T-helper 1 cell treated with Interleukin-12 subunit alpha and Interleukin-12 subunit beta and Interleukin-4 antibody, amounts not matched to agents 30 μg/mL and 1 μg/mL, for 36 hours (primary cell): ENCODE results near the gene CADM1.

Source experiments
- H3K27ac Mint-ChIP-seq: one replicate; pipeline ENCODE4 v1.8.0; 2021; ENCODE audit warnings: mild to moderate bottlenecking, mixed read lengths
- H3K27me3 Mint-ChIP-seq: one replicate; pipeline ENCODE4 v1.8.0; 2021; ENCODE audit warnings: low read depth, mixed read lengths
- H3K36me3 Mint-ChIP-seq: one replicate; pipeline ENCODE4 v1.8.0; 2021; ENCODE audit warnings: low read depth, mixed read lengths
- H3K4me1 Mint-ChIP-seq: one replicate; pipeline ENCODE4 v1.8.0; 2021; ENCODE audit warnings: low read depth, mixed read lengths
- H3K4me3 Mint-ChIP-seq: one replicate; pipeline ENCODE4 v1.8.0; 2021; ENCODE audit warnings: mild to moderate bottlenecking, moderate library complexity, mixed read lengths
- H3K9me3 Mint-ChIP-seq: one replicate; pipeline ENCODE4 v1.8.0; 2021; ENCODE audit warnings: mixed read lengths

CADM1 gene

DNA sequence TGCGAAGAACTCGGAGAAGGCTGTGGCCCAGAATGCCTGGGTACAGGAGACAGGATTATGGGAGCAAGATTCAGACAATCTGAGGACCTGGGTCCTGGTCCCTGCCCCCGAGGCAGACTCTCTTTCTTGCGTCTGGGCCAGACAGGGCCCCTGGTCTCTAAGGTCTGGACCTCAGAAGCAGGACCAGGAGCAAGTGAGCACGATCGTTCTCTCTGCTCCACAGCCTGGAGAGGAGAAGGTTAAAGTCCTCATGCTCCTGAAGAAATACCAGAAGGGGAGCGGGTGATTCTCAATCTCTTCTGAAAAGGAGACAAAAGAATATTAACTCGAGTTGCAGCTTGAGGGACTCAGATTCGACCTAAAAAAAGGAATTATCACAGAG is 349.9 kb downstream of the CADM1 start:
- Mint-ChIP-seq H3K36me3 (peaks cover 1% of the 10 kb centered on the region), H3K27me3 (no peaks in the 10 kb centered on the region), H3K27ac (no peak overlapping the region), H3K4me3 (no peak overlapping the region), H3K9me3 (no peaks in the 10 kb centered on the region), H3K4me1 (peaks cover 3% of the 10 kb centered on the region)

- Mint-ChIP-seq H3K4me3 (no peak overlapping the region), H3K4me1 (peaks cover 3% of the 10 kb centered on the region), H3K27ac (no peak overlapping the region), H3K9me3 (no peaks in the 10 kb centered on the region), H3K27me3 (no peaks in the 10 kb centered on the region), H3K36me3 (peaks cover 1% of the 10 kb centered on the region)
Observed at GRCh38 chr11:115153731-115154354, 350.4 kb downstream of the CADM1 start.

DNA sequence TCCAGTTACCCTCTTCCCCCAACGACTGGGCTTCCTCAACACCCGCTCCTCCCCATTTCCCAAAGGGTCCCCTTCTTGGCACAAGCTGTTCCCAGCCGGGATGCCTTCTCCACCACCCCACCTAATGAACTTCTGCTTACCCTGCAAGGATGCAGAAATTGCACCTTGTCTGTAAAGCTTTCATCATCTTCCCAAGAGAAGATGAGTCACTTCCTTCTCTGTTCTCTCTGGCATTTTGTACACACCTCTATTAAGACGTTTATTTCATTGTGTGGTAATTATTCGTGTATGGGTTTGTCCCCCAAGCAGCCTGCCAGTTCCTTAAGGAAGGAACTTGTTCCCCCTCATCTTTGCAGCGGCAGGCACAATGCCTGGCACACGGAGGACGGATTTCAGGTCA is 351.1 kb downstream of the CADM1 start:
- H3K9me3 Mint-ChIP-seq, result no peaks in the 10 kb centered on the region
- H3K4me1 Mint-ChIP-seq, result peaks cover 3% of the 10 kb centered on the region
- peaks cover 1% of the 10 kb centered on the region for H3K36me3 Mint-ChIP-seq
- no peaks in the 10 kb centered on the region for H3K27me3 Mint-ChIP-seq
- H3K27ac Mint-ChIP-seq, result no peak overlapping the region
- no peak overlapping the region for H3K4me3 Mint-ChIP-seq

GRCh38 chr11:115151010-115151409 is 353.2 kb downstream of the CADM1 start:
- Mint-ChIP-seq H3K36me3 (peaks cover 1% of the 10 kb centered on the region), H3K9me3 (peaks cover 5% of the 10 kb centered on the region), H3K4me3 (no peak overlapping the region), H3K4me1 (peaks cover 3% of the 10 kb centered on the region), H3K27me3 (no peaks in the 10 kb centered on the region), H3K27ac (no peak overlapping the region)

GRCh38 chr11:115148691-115149090 is 355.5 kb downstream of the CADM1 start:
- peaks cover 1% of the 10 kb centered on the region for H3K36me3 Mint-ChIP-seq
- no peak overlapping the region for H3K4me3 Mint-ChIP-seq
- H3K9me3 Mint-ChIP-seq, result peaks cover 5% of the 10 kb centered on the region
- H3K4me1 Mint-ChIP-seq, result peaks cover 3% of the 10 kb centered on the region
- no peaks in the 10 kb centered on the region for H3K27me3 Mint-ChIP-seq
- no peak overlapping the region for H3K27ac Mint-ChIP-seq

DNA sequence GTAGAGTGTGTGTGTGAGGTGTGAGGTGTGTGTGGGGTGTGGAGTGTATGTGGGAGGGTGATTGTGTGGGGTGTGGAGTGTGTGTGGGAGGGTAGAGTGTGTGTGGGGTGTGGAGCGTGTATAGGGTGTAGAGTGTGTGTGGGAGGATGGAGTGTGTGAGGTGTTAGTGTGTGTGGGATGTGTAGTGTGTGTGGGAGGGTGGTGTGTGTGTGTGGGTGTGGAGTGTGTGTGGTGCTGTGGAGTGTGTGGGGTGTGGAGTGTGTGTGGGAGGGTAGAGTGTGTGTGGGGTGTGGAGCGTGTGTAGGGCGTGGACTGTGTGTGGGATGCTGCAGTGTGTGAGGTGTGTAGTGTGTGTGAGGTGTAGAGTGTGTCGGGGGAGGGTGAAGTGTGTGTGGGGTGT is 356.1 kb downstream of the CADM1 start:
- H3K4me3 Mint-ChIP-seq, result no peak overlapping the region
- peaks cover 5% of the 10 kb centered on the region for H3K9me3 Mint-ChIP-seq
- H3K27ac Mint-ChIP-seq, result no peak overlapping the region
- no peaks in the 10 kb centered on the region for H3K36me3 Mint-ChIP-seq
- H3K4me1 Mint-ChIP-seq, result peaks cover under 1% of the 10 kb centered on the region
- no peaks in the 10 kb centered on the region for H3K27me3 Mint-ChIP-seq

- no peaks in the 10 kb centered on the region for H3K36me3 Mint-ChIP-seq
- no peaks in the 10 kb centered on the region for H3K4me1 Mint-ChIP-seq
- H3K27ac Mint-ChIP-seq, result no peak overlapping the region
- H3K4me3 Mint-ChIP-seq, result no peak overlapping the region
- peaks cover 5% of the 10 kb centered on the region for H3K9me3 Mint-ChIP-seq
- H3K27me3 Mint-ChIP-seq, result no peaks in the 10 kb centered on the region
Observed at GRCh38 chr11:115147243-115147807, 356.9 kb downstream of the CADM1 start.

GRCh38 chr11:115146425-115146824 is 357.8 kb downstream of the CADM1 start:
- Mint-ChIP-seq H3K4me3 (no peak overlapping the region), H3K9me3 (peaks cover 5% of the 10 kb centered on the region), H3K36me3 (no peaks in the 10 kb centered on the region), H3K4me1 (no peaks in the 10 kb centered on the region), H3K27me3 (no peaks in the 10 kb centered on the region), H3K27ac (peak overlapping the region; percentile 4)

GRCh38 chr11:115145324-115145723 is 358.9 kb downstream of the CADM1 start:
- no peaks in the 10 kb centered on the region for H3K4me1 Mint-ChIP-seq
- H3K9me3 Mint-ChIP-seq, result peaks cover 5% of the 10 kb centered on the region
- no peak overlapping the region for H3K4me3 Mint-ChIP-seq
- peaks cover 4% of the 10 kb centered on the region for H3K27me3 Mint-ChIP-seq
- no peaks in the 10 kb centered on the region for H3K36me3 Mint-ChIP-seq
- no peak overlapping the region for H3K27ac Mint-ChIP-seq

DNA sequence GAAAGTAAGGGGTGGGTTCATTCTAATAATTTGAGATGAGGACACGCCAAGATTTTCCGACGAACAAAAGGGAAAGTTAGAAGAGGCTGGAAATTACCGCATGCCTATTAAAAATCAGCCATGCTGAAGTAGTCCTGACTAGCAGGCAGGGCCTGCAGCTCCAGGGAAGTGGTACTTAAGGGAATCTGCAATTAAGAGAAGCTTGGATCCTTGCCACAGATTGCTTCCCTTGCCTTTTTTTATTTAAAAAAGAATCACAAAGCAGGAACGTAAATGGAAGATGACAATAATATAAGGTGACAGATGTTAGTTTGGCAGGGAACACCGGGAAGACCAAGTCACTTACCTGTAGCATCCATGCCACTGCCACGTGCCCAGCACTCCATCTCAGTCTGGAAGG is 359.3 kb downstream of the CADM1 start:
- no peak overlapping the region for H3K4me3 Mint-ChIP-seq
- H3K36me3 Mint-ChIP-seq, result no peaks in the 10 kb centered on the region
- H3K27me3 Mint-ChIP-seq, result peaks cover 4% of the 10 kb centered on the region
- H3K4me1 Mint-ChIP-seq, result no peaks in the 10 kb centered on the region
- H3K9me3 Mint-ChIP-seq, result peaks cover 5% of the 10 kb centered on the region
- no peak overlapping the region for H3K27ac Mint-ChIP-seq

- Mint-ChIP-seq H3K27ac (no peak overlapping the region), H3K4me3 (no peak overlapping the region), H3K9me3 (peaks cover 5% of the 10 kb centered on the region), H3K36me3 (no peaks in the 10 kb centered on the region), H3K27me3 (peaks cover 4% of the 10 kb centered on the region), H3K4me1 (no peaks in the 10 kb centered on the region)
Observed at GRCh38 chr11:115144014-115144413, 360.2 kb downstream of the CADM1 start.

DNA sequence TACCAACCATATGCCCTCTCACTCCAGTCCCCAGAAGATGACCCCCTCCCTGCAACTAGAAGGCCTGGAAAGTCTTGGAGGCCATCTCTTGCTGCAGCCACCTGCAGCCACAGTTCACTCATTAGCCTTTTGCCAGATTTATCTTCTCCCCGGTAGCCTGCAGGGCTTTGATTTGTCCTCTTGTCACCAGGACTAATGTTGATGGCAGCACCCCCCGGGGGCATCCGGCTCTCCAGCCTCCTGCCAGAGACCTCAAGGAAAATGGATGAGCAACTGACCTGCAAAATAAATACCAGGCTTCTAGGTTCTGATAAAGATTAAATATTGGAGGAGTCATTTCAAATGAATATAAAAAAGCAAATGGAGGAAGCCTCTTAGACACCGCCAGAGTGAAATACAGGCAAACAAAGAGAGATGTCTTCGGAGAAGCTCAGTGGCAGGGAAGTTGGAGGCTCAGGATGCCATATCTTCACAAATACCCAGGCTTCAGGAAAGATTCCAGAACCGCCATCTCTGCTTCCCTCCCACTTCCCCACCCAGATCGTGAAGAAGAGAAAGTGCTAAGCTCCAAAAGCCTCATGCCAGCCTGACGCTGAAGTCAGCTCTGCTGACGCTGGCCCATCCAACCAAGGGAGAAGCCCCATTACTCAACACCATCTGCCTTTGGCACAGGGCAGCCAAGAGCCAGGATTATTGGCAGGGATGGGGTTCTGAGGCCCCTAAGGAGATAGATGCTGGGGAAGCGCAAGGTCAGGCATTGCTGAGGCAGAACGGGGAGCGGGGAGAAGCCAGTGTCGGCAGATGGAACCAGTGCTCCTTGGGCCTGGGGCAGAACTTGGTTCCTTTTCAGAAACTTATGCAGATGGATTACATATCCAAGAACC is 362.7 kb downstream of the CADM1 start:
- no peaks in the 10 kb centered on the region for H3K36me3 Mint-ChIP-seq
- H3K27ac Mint-ChIP-seq, result no peak overlapping the region
- no peak overlapping the region for H3K4me3 Mint-ChIP-seq
- H3K27me3 Mint-ChIP-seq, result peaks cover 4% of the 10 kb centered on the region
- no peaks in the 10 kb centered on the region for H3K4me1 Mint-ChIP-seq
- H3K9me3 Mint-ChIP-seq, result peaks cover under 1% of the 10 kb centered on the region

DNA sequence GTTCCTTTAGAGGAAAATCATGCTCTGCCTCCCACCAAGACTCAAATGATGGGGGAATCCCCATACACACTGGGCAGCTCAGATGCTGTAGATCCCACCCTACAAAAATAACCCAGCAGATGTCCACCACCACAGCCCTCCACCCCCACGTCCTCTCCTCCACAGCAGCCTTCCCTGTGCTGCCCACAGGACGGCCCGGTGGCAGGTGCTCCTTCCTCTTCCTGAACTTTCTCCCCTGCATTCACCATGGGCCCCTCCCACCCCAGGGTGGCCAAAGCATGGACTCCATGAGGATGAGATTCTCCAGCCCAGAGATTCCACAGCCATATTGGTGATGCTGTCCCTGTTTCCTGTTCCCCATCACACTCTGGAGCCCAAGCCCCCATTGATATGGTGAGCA is 368.3 kb downstream of the CADM1 start:
- Mint-ChIP-seq H3K4me1 (no peaks in the 10 kb centered on the region), H3K27ac (no peak overlapping the region), H3K9me3 (no peaks in the 10 kb centered on the region), H3K4me3 (no peak overlapping the region), H3K27me3 (peaks cover 2% of the 10 kb centered on the region), H3K36me3 (no peaks in the 10 kb centered on the region)

GRCh38 chr11:115134926-115135325 is 369.3 kb downstream of the CADM1 start:
- Mint-ChIP-seq H3K27me3 (no peaks in the 10 kb centered on the region), H3K27ac (no peak overlapping the region), H3K4me1 (no peaks in the 10 kb centered on the region), H3K9me3 (no peaks in the 10 kb centered on the region), H3K4me3 (no peak overlapping the region), H3K36me3 (no peaks in the 10 kb centered on the region)
